LNCAP (cell line): ENCODE data around the gene C8B.

Source experiments
- CTCF ChIP-seq: fragments of 450-650 bp; IDR thresholded peaks from 2 replicates; pipeline ENCODE4 v1.5.1; 2017; ENCODE audit warnings: mild to moderate bottlenecking

C8B gene

GRCh38 chr1:56963667-56964066 is 2.1 kb downstream of the C8B start:
- no peak for TF ChIP-seq CTCF

- TF ChIP-seq CTCF = no peak
Measured at GRCh38 chr1:56961426-56961825, 4.4 kb downstream of the C8B start.

- TF ChIP-seq CTCF = no peak
Measured at GRCh38 chr1:56958526-56958925, 7.3 kb downstream of the C8B start.

- TF ChIP-seq CTCF = no peak
Measured at GRCh38 chr1:56957931-56958330, 7.9 kb downstream of the C8B start.

- TF ChIP-seq CTCF = no peak
Measured at GRCh38 chr1:56954664-56955063, 11.2 kb downstream of the C8B start.

- TF ChIP-seq CTCF = no peak
Measured at GRCh38 chr1:56953386-56953785, 12.4 kb downstream of the C8B start.

GRCh38 chr1:56952501-56952900 is 13.3 kb downstream of the C8B start:
- no peak for TF ChIP-seq CTCF

- no peak for TF ChIP-seq CTCF
Measured at GRCh38 chr1:56948403-56949023, 17.3 kb downstream of the C8B start.
